Fibroblast of pulmonary artery (primary cell): ENCODE measurements around the gene AK1.

Experiments
- DNase-seq: peaks from one replicate; pipeline ENCODE4 v3.0.0-alpha.2; 2010; ENCODE audit warnings: low read depth
- H3K4me3 ChIP-seq: replicated peaks from 2 replicates; pipeline ENCODE4 v1.5.1; 2011; ENCODE audit warnings: low read depth, mild to moderate bottlenecking, control low read depth, low read length, moderate library complexity
- TF ChIP-seq, protein P1 (sequence below): IDR thresholded peaks from 2 replicates; pipeline ENCODE4 v1.5.1; 2011; ENCODE audit warnings: mild to moderate bottlenecking, control low read depth, low read length, inconsistent platforms; ENCODE audit errors: missing control alignments

AK1 gene

DNA sequence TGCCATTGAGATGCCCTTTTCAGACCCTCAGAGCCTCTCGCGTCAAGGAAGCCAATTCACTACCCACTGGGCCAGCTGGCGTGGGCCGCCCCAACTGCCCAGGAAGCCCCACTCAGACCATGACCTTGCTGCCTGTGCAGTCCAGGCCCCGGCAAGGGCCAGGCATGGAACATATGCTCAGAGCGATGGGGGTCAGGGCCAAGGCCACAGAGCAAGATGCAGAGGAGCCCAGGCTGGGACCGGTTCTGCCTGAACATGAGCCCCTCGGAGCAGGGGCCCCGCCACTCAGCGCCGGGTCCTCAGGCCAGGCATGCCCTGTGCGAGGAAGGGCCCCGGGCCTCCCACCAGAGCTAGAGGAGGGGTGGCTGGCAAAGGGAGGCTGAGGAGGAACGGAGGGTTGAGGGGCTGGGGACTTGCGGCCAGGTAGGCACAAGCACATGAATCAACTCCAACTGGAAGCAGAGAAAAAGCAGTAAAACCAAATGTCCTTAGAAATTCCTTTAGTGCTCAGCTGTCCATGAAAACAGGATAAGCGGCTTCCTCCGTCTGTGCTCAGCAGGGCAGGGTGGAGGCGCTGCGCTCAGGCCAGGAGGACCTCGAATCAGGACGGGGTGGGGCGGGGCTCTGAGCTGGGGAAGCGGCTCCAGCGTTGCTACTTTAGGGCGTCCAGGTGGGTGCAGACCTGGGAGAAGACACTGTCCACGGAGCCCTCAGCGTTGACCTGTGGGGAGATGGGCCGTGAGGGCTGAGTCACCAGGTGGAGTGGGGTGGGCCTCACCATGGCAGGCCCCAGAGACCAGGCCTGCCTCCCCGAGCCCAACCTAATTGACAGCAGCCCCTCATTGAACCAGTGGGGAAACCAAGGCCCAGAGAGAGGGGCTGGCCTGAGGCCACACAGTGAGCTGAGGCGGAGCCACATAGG is 9.9 kb downstream of the AK1 start:
- H3K4me3 ChIP-seq = no peak overlapping the region
- TF ChIP-seq, protein P1, sequence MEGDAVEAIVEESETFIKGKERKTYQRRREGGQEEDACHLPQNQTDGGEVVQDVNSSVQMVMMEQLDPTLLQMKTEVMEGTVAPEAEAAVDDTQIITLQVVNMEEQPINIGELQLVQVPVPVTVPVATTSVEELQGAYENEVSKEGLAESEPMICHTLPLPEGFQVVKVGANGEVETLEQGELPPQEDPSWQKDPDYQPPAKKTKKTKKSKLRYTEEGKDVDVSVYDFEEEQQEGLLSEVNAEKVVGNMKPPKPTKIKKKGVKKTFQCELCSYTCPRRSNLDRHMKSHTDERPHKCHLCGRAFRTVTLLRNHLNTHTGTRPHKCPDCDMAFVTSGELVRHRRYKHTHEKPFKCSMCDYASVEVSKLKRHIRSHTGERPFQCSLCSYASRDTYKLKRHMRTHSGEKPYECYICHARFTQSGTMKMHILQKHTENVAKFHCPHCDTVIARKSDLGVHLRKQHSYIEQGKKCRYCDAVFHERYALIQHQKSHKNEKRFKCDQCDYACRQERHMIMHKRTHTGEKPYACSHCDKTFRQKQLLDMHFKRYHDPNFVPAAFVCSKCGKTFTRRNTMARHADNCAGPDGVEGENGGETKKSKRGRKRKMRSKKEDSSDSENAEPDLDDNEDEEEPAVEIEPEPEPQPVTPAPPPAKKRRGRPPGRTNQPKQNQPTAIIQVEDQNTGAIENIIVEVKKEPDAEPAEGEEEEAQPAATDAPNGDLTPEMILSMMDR = no peak
- no peak for DNase-seq

DNA sequence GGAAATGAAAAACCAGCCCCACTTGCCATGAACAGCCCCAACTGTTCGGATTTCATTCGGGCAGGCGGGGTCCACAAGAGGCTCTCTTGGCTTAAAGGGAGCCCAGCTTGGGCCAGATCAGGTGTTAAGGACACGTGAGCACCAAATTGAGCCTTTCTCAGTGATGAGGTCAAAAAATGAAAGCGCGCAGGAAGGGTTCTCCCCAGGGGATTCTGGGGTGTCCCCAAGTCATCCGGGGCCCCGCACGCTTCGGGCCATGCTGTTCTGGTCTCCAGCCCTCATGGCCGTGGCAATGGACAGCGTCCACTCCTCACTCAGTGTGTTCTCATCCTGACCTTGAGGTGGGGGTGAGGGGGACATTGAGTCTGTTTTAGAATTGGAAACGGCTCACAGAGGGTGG is 10.9 kb downstream of the AK1 start:
- TF ChIP-seq, protein P1 = no peak
- H3K4me3 ChIP-seq = no peak overlapping the region
- no peak for DNase-seq

DNA sequence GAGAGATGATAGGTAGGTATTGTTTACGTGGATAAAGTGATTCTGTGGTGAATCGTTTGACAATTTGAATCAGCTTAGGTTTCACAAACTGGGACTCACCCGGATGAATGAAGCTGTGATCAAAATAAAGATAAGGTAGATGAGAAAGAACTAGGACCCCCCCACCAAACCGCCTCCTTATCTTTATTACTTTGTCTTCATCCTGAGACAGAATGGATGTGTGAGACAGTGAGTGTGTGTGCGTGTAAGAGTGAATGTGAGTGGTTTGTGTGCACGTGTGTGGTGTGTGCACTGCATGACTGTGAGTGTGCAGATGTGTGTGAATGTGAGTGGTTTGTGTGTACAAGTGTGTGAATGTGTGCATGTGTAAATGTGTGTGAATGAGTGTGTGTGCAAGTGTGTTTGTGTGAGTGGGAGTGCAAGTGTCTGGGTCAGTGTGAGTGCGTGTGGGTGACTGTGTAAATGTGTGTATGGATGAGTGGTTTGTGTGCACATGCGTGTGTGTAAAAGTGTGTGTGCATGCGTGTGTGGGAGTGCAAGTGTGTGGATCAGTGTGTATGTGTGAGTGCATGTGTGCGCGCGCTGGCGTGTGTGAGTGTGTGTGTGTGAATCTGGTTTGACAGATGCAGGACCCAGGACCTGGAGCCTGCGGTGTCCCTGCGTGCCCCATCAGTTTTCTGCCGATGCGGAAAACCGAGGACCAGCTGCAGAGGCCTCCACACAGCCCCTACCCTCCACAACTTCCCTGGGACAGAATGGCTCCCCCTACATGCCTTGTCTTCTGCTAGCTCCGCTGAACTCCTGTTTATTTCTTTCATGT is 11.6 kb downstream of the AK1 start:
- TF ChIP-seq, protein P1 = no peak
- no peak for DNase-seq

DNA sequence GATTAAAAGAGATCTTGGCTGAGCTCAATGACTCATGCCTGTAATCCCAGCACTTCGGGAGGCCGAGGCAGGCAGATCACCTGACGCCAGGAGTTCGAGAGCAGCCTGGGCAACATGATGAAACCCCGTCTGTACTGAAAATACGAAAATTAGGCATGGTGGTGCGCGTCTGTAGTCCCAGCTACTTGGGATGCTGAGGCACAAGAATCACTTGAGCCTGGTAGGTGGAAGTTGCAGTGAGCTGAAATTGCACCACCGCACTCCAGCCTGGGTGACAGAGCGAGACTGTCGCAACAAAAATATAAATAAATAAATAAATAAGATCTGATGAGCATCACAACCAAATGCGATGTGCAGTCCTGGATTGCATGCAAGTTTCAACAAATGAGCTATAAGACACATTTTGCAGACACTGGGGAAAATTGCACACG is 14.3 kb downstream of the AK1 start:
- no peak overlapping the region for H3K4me3 ChIP-seq
- no peak for DNase-seq
- TF ChIP-seq, protein P1 = no peak

More for the DNA sequence above, 11.6 kb downstream of the AK1 start:
- H3K4me3 ChIP-seq = no peak overlapping the region

DNA sequence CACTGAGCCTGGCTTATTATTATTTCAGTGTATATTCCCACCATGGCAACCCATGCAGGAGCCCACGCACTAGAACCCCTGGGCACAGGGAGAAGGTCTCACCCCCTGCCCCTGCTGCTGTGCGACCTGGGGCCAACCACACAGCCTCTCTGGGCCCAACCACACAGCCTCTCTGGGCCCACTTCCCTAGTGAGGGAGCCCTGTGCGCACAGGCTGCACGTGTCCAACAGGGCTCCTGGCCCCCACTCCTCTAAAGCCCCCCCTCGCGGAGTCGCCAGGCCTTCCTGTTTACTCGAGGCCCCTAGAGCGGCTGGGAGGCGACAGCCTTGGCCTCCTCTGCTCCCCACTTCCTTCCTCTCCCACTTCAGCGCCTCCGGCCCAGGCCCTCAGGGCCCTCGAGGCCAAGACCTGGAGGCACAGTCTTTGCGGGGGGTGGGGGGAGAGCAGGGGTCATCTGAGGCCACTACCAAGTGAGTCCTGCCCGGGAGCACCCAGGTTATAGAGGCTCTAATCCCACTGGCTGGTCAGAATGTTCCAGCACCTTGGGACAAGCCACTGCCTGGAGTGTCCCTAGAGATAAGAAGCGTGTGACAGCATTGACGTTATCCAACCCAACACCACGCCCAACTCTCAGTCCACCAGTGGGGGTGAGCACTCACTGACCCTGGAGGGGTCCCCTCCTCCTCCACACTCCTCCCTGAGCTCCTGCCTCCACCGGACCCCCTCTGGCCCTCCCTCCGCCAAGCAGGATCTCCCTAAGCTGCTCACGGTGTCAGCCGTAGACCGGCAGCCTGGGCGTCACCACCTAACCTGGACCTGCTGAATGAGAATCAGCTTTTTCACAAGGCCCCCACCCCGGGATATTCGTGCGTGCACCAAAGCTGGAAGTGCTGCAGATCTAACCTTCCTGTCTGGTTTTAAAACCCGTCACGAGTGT is 15.1 kb downstream of the AK1 start:
- TF ChIP-seq, protein P1 = no peak
- no peak overlapping the region for H3K4me3 ChIP-seq
- DNase-seq = no peak

DNA sequence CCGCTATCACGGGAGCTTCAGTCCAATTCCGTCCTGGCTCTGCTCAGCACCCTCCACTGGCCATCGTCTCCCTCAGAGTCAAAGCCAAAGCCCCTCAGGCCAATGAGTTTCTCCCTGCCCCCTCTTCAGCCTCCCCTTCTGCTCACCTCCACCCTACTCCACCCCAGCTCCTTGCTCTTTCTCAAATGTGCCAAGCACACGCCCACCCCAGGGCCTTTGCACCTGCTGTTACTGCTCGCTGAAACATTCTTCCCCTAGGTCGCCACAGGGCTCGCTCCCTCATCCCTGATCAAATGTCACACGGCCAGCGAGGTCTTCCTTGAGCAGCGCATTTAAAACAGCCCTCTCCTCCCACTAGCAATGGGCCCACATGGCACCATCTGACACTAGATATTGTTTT is 16.7 kb downstream of the AK1 start:
- TF ChIP-seq, protein P1 = no peak
- DNase-seq = no peak
- H3K4me3 ChIP-seq = no peak overlapping the region
